GM21737 (cell line): Measurements from ENCODE around the gene DKC1.
"Not testable (repeated sequence)": the region's sequence is repeated elsewhere in the genome, so short reads cannot be mapped to it uniquely, and the experiment has no call there.

Experiments used
- ATAC-seq: cut with Tn5 transposase; IDR thresholded peaks from one replicate; pipeline ENCODE4 v1.9.1; 2021; ENCODE audit warnings: mild to moderate bottlenecking, moderate library complexity; ENCODE audit not compliant: unreplicated experiment

Gene DKC1

GRCh38 chrX:154785716-154786115 is 23.1 kb downstream of the DKC1 start:
- no peak for ATAC-seq

GRCh38 chrX:154791467-154791866 is 28.8 kb downstream of the DKC1 start:
- no peak for ATAC-seq

- ATAC-seq, result no peak
These were observed 29.3 kb downstream of the DKC1 start for GRCh38 chrX:154791939-154792338.

- ATAC-seq, result no peak
These were observed 30.6 kb downstream of the DKC1 start for GRCh38 chrX:154793084-154793795.

GRCh38 chrX:154795016-154795415 is 32.4 kb downstream of the DKC1 start:
- ATAC-seq, result no peak

- ATAC-seq, result no peak
These were observed 34.3 kb downstream of the DKC1 start for GRCh38 chrX:154797006-154797405.

- ATAC-seq, result no peak
These were observed 37.1 kb downstream of the DKC1 start for GRCh38 chrX:154799556-154800348.

GRCh38 chrX:154800478-154801210 is 38.0 kb downstream of the DKC1 start:
- ATAC-seq, result no peak

GRCh38 chrX:154802947-154803346 is 40.3 kb downstream of the DKC1 start:
- no peak for ATAC-seq

- no peak for ATAC-seq
These were observed 41.7 kb downstream of the DKC1 start for GRCh38 chrX:154804261-154804956.

GRCh38 chrX:154804957-154805695 is 42.5 kb downstream of the DKC1 start, which contains the start of gene MPP1:
MPP1 (minus strand) TSS chrX:154805485; CDS start chrX:154805373, 112 bp downstream.
- peak; percentile 96 for ATAC-seq

- no peak for ATAC-seq
These were observed 43.0 kb downstream of the DKC1 start for GRCh38 chrX:154805696-154806091.

- no peak for ATAC-seq
These were observed 44.3 kb downstream of the DKC1 start for GRCh38 chrX:154806837-154807501.

GRCh38 chrX:154809939-154810665 is 47.4 kb downstream of the DKC1 start:
- ATAC-seq, result no peak

GRCh38 chrX:154812341-154813101 is 49.9 kb downstream of the DKC1 start:
- no peak for ATAC-seq

- no peak for ATAC-seq
These were observed 51.1 kb downstream of the DKC1 start for GRCh38 chrX:154813801-154814200.

- ATAC-seq, result no peak
These were observed 52.7 kb downstream of the DKC1 start for GRCh38 chrX:154815274-154815818.

- ATAC-seq, result not testable (repeated sequence)
These were observed 53.7 kb downstream of the DKC1 start for GRCh38 chrX:154816326-154816898.
